22Rv1 (cell line): ENCODE data around the gene PFKFB3.

Experiments
- ZFX ChIP-seq: fragments of 450-650 bp; IDR thresholded peaks from 2 replicates; pipeline ENCODE4 v1.6.1; 2017; ENCODE audit warnings: antibody characterized with exemption, borderline replicate concordance
- TF ChIP-seq, protein P1 (sequence below): fragments of 450-650 bp; IDR thresholded peaks from 2 replicates; pipeline ENCODE4 v1.5.1; 2017; ENCODE audit warnings: mild to moderate bottlenecking

DNA sequence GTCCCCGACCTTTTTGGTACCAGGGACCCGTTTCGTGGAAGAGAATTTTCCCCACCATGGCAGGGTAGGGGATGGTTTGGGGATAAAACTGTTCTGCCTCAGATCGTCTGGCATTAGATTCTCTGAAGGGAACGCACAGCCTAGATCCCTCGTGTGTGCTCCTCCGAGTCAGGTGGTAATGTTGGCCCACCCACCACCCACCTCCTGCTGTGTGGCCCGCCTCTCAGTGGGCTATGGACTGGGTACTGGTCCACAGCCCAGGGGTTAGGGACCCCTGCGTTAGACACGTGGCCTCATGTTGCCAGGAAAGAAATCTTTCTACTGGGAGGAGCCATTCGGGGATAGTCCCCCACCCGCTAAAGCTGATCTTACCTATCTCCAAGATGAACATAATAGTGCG lies 27.0 kb downstream of the PFKFB3 start:
- TF ChIP-seq, protein P1, sequence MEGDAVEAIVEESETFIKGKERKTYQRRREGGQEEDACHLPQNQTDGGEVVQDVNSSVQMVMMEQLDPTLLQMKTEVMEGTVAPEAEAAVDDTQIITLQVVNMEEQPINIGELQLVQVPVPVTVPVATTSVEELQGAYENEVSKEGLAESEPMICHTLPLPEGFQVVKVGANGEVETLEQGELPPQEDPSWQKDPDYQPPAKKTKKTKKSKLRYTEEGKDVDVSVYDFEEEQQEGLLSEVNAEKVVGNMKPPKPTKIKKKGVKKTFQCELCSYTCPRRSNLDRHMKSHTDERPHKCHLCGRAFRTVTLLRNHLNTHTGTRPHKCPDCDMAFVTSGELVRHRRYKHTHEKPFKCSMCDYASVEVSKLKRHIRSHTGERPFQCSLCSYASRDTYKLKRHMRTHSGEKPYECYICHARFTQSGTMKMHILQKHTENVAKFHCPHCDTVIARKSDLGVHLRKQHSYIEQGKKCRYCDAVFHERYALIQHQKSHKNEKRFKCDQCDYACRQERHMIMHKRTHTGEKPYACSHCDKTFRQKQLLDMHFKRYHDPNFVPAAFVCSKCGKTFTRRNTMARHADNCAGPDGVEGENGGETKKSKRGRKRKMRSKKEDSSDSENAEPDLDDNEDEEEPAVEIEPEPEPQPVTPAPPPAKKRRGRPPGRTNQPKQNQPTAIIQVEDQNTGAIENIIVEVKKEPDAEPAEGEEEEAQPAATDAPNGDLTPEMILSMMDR: no peak
- TF ChIP-seq ZFX: no peak
